GM10266 (cell line): Measurements from ENCODE around the gene SLC45A3.
A peak's percentile ranks its signal among the peaks of the same experiment; 100 is the strongest.

Experiments
- DNase-seq: peaks from one replicate; pipeline ENCODE4 v3.0.0; 2012; ENCODE audit errors: extremely low spot score
- CTCF ChIP-seq: IDR thresholded peaks from 2 replicates; pipeline ENCODE4 v1.5.1; 2012; ENCODE audit warnings: mild to moderate bottlenecking, low read depth; ENCODE audit not compliant: control insufficient read depth, insufficient read depth; ENCODE audit errors: missing control alignments

The SLC45A3 gene

GRCh38 chr1:205715628-205716027, 35.3 kb upstream of the SLC45A3 start:
- no peak for TF ChIP-seq CTCF
- no peak for DNase-seq

- DNase-seq: no peak
- TF ChIP-seq CTCF: no peak
Measured at GRCh38 chr1:205714906-205715246, 34.6 kb upstream of the SLC45A3 start.

GRCh38 chr1:205714190-205714905, 34.0 kb upstream of the SLC45A3 start:
- no peak for TF ChIP-seq CTCF
- DNase-seq: no peak

GRCh38 chr1:205711105-205712048, 31.1 kb upstream of the SLC45A3 start:
- peak; percentile 65 for DNase-seq
- peak; percentile 87 for TF ChIP-seq CTCF

GRCh38 chr1:205710201-205711062, 30.1 kb upstream of the SLC45A3 start:
- TF ChIP-seq CTCF: no peak
- no peak for DNase-seq

- no peak for TF ChIP-seq CTCF
- no peak for DNase-seq
Measured at GRCh38 chr1:205709640-205710039, 29.3 kb upstream of the SLC45A3 start.

- DNase-seq: no peak
- no peak for TF ChIP-seq CTCF
Measured at GRCh38 chr1:205709059-205709398, 28.7 kb upstream of the SLC45A3 start.
